ENCODE results near the gene ABCA2. TPM values are rescaled to one million over a fixed set of nuclear protein-coding genes. Genes with fewer than 3 reads are reported as not detected.
A peak's percentile ranks its signal among the peaks of the same experiment; 100 is the strongest.
"Not testable (repeated sequence)": the region's sequence is repeated elsewhere in the genome, so short reads cannot be mapped to it uniquely, and the experiment has no call there.

The ABCA2 gene
- total RNA-seq, 4 donors from 2014 or later = 14.1 to 20.0 (median 16.7) TPM

DNA sequence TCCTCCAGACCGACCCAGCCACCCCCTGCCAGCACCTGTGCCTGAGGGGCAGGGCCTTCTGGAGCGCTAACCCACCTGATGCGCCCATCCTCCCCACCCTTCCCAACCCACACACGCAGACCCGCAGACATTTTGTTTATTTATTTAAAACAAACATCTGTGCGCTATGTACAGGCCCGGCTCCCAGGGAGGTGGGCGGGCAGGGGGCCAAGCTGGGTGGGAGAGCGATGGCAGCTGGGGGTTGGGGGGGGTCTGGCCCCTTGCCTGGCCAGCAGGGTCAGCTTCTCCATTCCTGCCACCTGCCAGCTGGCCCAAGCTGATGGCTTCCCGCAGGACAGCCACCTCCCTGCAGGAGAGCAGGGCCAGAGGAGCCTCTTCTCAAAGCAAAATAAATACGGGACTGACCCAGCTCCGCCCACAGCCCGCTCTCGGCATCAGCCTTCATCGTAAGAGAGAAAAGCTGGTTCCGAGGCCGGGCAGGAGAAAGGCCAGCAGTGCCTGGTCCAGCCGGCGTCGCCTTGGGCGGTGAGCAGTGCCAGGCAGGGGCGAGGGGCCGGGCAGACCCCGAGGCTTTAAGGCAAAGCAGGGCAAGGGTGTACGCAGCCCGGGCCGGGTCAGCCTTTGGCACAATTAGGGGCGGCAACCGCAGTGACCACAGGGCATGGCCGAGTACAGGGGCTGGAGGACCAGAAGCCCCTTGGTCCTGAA, 20.8 kb downstream of the ABCA2 start:
- Histone ChIP-seq H3K36me3 (peaks cover 0 to 19% of the 10 kb centered on the region in 2 donors), H3K9me3 (no peaks in the 10 kb centered on the region), H3K27ac (no peak overlapping the region), H3K27me3 (no peaks in the 10 kb centered on the region), H3K4me1 (no peaks in the 10 kb centered on the region), H3K4me3 (no peak overlapping the region)
- in situ Hi-C loops (cut with MboI; ENCODE audit: low sequenced_read_pairs in 4 of 4) (no loop called here), intact Hi-C loops (cut with DNase I; ENCODE audit: low total_unique reads) (no loop called here)
- ATAC-seq (no peak), DNase-seq (no peak)
- TF ChIP-seq, protein P1, sequence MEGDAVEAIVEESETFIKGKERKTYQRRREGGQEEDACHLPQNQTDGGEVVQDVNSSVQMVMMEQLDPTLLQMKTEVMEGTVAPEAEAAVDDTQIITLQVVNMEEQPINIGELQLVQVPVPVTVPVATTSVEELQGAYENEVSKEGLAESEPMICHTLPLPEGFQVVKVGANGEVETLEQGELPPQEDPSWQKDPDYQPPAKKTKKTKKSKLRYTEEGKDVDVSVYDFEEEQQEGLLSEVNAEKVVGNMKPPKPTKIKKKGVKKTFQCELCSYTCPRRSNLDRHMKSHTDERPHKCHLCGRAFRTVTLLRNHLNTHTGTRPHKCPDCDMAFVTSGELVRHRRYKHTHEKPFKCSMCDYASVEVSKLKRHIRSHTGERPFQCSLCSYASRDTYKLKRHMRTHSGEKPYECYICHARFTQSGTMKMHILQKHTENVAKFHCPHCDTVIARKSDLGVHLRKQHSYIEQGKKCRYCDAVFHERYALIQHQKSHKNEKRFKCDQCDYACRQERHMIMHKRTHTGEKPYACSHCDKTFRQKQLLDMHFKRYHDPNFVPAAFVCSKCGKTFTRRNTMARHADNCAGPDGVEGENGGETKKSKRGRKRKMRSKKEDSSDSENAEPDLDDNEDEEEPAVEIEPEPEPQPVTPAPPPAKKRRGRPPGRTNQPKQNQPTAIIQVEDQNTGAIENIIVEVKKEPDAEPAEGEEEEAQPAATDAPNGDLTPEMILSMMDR (IDR thresholded peaks at IDR 0.05 in 4 of 5, conservative IDR thresholded peaks at IDR 0.05 in 1 of 5) = no peak
- no peak for TF ChIP-seq POLR2A (IDR thresholded peaks at IDR 0.05)

DNA sequence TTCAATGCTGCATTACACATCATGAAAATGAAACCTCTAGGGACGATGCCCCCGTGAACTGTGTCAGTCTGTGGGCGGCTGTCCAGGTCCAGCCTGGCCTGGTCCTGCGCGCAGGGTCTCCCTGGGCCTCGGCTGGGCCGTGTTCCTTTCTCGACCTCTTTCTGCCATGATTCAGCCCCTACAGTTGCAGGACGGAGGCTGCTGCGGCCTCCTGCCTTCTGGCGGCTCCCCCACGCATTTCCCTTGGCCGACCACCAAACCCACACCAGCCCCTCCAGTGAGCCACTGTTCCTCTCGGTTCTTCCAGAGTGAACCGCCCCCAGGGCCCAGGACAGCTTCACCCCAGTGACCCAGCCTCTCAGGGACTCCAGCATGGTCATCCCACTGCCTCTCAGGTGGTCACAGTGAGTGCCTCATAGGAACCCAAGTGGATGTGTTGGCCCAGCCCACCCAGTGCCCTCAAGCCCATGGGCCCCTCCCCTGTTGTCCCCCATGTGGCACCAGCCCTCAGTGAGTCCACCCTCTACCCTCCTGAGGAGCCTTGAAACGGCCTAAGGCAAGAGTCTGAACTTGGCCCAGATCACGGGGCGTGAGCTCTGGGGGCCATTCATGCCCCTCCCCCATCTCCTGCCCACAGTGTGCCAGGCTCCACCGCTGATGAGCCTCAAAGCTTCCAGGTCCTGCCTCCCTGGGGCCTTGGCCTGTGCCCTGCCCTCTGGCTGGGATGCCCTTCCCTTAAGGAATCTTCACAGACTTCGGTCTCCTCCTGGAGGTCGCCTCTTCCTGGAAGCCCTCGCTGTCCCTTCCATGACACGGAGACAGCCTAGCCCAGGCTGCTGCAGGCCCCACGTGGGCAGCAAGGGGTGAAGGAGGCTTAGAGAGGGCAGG, 21.7 kb downstream of the ABCA2 start:
- no peak for ATAC-seq
- no peaks in the 10 kb centered on the region for H3K4me1 ChIP-seq
- H3K27ac ChIP-seq = no peak overlapping the region
- no peak overlapping the region for H3K4me3 ChIP-seq
- DNase-seq = no peak
- H3K27me3 ChIP-seq = no peaks in the 10 kb centered on the region
- H3K9me3 ChIP-seq = no peaks in the 10 kb centered on the region
- H3K36me3 ChIP-seq = peaks cover 0 to 12% of the 10 kb centered on the region in 2 donors
- TF ChIP-seq, protein P1 (IDR thresholded peaks at IDR 0.05 in 4 of 5, conservative IDR thresholded peaks at IDR 0.05 in 1 of 5) = no peak
- no peak for TF ChIP-seq POLR2A (IDR thresholded peaks at IDR 0.05)
- intact Hi-C loops (cut with DNase I; ENCODE audit: low total_unique reads) = no loop called here
- in situ Hi-C loops (cut with MboI; ENCODE audit: low sequenced_read_pairs in 4 of 4) = no loop called here

DNA sequence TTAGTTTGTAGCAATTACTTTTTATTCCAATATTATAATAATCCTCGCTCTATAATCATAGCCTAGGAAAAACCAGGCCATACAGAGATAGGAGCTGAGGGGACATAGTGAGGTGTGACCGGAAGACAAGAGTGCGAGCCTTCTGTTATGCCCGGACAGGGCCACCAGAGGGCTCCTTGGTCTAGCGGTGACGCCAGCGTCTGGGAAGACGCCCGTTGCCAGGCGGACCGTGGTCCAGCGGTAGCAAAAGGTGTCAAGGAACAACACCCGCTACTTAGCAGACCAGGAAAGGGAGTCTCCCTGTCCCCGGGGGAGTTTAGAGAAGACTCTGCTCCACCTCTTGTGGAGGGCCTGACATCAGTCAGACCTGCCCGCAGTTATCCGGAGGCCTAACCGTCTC, 23.8 kb downstream of the ABCA2 start:
- ATAC-seq; H3K9me3 ChIP-seq; H3K27me3 ChIP-seq; intact Hi-C loops (cut with DNase I; ENCODE audit: low total_unique reads); in situ Hi-C loops (cut with MboI; ENCODE audit: low sequenced_read_pairs in 4 of 4); H3K27ac ChIP-seq; H3K36me3 ChIP-seq; DNase-seq; H3K4me1 ChIP-seq; H3K4me3 ChIP-seq: not testable (repeated sequence)
- TF ChIP-seq, protein P1 (IDR thresholded peaks at IDR 0.05 in 4 of 5, conservative IDR thresholded peaks at IDR 0.05 in 1 of 5) = peak in 3 of 5 experiments; percentile 17 to 47 (median 23)

DNA sequence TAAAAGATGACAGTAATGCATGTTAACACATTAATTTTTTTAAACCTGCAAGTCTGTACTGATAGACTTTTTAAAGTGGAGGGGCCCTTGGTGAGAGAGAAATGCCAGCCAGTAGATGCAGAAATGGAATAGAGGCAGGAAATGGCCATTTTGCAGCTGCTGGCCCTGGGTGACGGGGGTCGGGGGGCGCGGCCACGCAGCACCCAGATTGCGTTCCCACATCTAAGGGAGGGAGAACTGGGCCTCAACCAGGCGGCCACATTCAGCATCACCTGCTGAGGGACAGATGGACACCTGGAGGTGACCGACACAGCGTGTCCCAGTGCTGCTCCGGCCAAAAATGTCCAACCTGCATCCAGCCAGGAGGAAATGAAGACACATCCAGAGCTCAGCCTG, 25.4 kb downstream of the ABCA2 start:
- H3K27ac ChIP-seq = no peak overlapping the region
- H3K27me3 ChIP-seq = no peaks in the 10 kb centered on the region
- TF ChIP-seq, protein P1 (IDR thresholded peaks at IDR 0.05 in 4 of 5, conservative IDR thresholded peaks at IDR 0.05 in 1 of 5) = no peak
- TF ChIP-seq POLR2A (IDR thresholded peaks at IDR 0.05) = no peak
- intact Hi-C loops (cut with DNase I; ENCODE audit: low total_unique reads) (no loop called here), in situ Hi-C loops (cut with MboI; ENCODE audit: low sequenced_read_pairs in 4 of 4) (no loop called here)
- no peak overlapping the region for H3K4me3 ChIP-seq
- DNase-seq = no peak
- H3K9me3 ChIP-seq = no peaks in the 10 kb centered on the region
- no peaks in the 10 kb centered on the region for H3K4me1 ChIP-seq
- H3K36me3 ChIP-seq = no peaks in the 10 kb centered on the region
- no peak for ATAC-seq
